Activated T-helper 1 cell treated with anti-CD3 and anti-CD28 coated beads, Interleukin-2, amount 50 U/mL, for 16 hours (primary cell): ENCODE data around the gene ATRN.
"Not testable (repeated sequence)": the region's sequence is repeated elsewhere in the genome, so short reads cannot be mapped to it uniquely, and the experiment has no call there.

Source experiments
- DNase-seq, 2 donors: peaks; one replicate each; pipeline ENCODE4 v3.0.0-alpha.2; 2020; ENCODE audit warnings: low read depth in 1 of 2, low spot score in 1 of 2

ATRN gene

DNA sequence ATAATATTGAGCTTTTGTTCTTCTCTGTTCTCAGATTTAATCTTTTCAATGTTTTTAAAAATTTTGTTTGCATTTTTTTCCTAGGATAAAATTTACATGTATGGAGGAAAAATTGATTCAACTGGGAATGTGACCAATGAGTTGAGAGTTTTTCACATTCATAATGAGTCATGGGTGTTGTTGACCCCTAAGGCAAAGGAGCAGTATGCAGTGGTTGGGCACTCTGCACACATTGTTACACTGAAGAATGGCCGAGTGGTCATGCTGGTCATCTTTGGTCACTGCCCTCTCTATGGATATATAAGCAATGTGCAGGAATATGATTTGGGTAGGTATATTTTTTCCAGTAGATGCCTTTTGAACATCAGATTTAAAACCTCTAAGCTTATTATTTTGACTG is 89.8 kb downstream of the ATRN start:
- no peak for DNase-seq

DNA sequence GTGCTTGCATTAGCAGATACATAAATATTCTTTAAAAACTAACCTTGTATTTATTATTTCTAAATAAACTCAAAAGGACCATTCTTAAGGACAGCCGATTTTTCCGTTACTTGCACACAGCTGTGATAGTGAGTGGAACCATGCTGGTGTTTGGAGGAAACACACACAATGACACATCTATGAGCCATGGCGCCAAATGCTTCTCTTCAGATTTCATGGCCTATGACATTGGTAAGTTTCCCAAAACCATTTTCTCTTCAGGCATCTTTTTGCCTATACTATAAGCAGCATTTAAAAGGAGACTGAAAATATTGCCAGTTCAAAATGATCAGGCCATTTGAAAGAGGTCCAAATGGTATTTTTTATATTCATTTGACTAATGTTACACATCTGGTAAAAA is 92.3 kb downstream of the ATRN start:
- no peak for DNase-seq

DNA sequence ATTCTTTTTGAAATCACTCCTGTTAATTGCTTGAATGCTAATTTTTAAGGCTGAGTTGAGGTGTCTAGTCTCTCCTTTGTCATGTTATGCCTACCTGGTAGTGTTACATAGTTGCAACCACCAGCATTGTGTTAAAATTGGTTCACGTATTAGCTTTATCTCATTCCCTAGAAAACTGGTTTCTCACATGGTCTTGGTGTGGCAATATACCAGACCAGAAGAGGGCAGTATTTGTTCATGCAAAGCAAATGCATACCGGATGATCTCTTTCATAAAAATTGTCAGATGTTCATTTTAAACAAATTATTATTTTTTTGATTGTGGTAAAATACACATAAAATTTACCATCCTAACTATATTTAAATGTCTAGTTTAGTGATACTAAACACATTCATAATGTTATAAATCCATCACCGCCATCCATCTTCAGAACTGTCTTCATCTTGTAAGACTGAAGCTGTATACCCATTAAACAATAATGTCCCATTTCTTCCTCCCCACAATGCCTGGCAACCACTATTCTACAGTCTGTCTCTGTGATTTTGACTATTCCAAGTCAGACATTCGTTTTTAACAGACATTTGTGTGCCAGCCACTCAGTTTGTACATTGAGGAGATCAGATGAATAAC is 92.8 kb downstream of the ATRN start:
- DNase-seq = no peak

DNA sequence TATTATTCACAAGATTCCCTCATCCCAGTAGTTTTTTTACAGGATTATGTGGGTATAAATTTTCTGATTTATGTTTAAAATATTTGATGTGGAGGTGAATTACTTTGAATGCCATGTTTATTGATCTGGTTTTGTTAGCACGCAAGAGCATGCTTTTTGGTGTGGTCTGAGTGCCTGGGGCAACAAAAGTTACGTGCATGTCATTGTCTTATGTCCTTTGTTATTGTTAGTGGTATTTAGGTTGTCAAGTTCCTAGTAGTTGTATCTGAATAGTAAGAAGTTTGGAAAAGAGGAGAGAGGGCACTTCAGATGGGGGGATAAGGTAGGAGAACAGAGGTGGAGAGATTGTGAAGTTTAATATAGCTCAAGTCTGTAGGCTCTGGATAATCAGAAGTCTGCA is 95.0 kb downstream of the ATRN start:
- no peak for DNase-seq

DNA sequence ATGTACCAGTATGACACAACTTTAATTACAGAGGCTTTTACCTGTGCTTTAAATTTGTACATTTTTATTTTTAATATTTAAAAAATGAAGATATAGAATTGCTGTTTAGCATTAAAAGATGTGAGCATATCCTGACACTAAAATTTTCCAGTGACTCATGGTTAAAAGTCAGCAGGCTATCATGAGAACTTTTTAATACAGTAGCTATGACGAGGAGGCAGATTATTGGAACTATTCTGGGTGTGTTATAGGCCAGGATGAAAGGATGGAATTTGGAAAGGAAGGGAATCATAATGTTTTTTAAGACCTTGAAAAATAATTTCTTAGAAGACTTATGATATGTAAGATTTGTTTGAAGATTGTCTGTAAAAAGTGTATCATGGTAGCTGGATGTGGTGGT is 101.3 kb downstream of the ATRN start:
- DNase-seq = no peak

DNA sequence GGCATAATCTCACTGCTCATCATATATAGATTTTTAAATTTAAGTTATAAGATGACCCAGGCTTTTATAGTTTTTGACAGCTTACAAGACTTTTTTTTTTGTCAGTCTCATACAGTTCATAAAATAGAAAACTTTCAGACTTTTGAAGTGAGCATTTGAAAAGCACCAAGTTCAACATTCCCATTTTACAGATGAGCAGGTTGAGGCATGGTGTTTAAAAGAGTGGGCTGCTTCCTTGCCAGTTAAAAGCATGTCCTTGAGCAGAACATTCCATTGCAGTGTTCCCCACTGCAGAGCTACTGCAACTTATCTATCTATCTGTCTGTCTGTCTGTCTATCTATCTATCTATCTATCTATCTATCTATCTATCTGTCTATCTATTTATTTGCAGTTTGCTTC is 105.5 kb downstream of the ATRN start:
- no peak for DNase-seq

DNA sequence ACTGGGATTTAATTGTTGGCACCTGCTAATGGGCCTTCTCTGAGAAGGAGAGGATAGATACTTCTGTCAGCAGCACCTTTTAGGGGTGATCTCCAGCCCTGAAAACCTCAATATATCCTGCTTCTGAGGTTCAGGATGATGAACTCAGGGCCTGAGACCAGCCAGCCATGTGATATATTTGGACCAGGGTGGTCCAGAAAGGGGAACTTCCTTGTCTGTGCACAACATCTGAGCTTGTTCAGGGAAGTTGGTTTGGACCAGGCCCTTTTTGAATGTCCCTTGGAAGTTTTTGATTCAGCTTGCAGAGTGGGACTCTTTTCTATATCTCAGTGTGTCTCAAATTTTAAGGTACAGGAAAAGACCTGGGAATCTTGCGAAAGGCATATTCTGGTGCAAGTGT is 106.5 kb downstream of the ATRN start:
- no peak for DNase-seq

DNA sequence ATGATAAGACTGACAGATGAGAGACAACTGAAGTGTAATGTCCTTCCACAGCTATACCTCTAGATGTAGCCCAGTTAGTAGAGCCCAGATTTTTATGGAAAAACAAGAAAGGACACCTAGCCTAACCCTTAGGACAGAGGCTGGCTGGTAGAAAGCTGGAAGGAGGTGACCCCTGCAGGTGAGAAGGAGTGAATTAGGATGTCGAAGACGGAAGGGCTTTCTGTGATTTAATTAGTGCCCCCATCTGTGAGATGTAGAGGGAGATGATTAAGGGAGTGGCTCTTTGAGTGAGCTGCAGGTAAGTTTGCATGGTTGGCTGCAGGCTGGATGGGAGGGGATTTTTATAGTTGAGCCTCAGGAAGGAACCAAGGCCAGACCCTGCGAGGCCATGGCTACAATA is 109.6 kb downstream of the ATRN start:
- DNase-seq = no peak

DNA sequence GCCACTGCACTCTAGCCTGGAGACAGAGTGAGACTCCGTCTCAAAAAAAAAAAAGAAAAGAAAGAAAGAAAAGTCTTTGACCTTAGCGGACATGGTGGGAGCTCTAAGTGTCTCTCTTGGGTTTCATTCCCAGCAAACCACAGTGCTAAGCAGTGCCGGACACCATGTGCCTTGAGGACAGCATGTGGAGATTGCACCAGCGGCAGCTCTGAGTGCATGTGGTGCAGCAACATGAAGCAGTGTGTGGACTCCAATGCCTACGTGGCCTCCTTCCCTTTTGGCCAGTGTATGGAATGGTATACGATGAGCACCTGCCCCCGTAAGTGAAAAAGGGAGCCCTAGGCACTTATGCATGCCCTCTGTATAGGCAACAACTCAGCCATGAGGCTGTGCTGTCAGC is 112.9 kb downstream of the ATRN start:
- DNase-seq = no peak

DNA sequence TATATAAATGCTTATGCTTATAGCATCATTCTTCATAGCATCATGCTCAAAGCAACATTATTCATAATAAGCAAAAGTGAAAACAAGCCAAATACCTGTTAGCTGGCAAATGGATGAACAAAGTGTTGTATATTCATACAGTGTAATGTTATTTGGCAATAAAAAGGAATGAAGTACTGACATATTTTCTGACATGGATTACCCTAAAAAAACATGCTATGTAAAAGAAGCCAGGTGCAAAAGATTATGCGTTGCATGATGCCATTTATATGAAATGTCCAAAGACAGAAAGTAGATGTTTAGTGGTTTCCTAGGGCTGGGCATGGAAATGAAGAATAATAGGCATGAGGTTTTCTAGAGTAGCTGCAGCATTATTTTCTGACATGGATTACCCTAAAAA is 115.3 kb downstream of the ATRN start:
- no peak for DNase-seq

DNA sequence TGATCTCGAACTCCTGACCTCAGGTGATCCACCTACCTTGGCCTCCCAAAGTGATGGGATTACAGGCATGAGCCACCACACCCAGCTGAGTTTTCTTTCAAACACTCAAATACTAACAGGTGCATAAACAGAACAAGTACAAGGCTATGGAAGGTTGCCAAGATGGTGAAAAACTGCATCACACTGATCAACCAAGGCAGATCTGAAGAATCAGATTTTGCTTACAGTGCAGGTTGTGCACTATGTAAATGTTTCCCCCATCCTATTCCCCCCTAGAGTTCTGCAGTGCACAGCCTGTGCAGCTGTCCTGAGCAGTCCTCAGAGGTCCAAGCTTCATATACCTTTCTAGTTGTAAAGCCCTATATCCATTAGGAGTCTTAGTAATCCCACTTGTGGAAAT is 119.3 kb downstream of the ATRN start:
- DNase-seq = no peak

DNA sequence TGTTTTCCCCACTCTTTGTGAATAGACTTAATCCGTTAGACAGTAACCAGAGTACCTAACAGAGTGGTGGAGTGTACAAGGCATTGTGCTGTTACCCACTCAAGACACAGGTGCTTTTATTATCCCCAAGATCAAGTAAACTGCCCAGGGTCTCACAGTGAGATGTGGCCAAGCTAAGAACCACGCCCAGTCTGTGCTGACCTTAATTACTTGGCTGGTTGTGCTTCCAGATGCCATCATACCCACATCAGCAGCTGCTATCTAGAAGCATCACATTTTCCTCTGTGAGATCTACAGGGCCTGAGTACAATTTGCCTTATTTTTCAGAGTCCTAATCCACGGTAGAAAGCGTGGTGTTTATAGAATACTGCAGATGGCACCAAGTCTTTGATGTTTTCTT is 122.1 kb downstream of the ATRN start:
- DNase-seq = no peak

DNA sequence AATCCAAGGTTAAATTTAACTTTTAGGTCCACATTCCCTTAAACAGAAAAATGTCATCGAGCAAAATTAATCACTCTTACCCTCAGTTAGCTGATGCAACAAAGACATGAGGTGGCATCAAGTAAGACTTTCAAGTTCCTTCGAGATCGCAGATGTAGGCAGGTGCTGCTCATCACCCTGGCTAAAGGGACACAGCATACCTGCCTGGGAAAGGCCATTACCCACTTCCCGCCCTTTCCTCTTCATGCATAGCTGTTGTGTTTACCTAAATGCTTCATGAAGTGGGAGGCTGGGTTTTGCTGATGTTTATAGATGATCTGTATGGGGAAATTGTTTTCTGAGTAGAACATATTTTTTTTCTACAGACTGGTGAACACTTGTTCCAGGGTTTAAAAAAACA is 124.7 kb downstream of the ATRN start:
- DNase-seq = no peak

DNA sequence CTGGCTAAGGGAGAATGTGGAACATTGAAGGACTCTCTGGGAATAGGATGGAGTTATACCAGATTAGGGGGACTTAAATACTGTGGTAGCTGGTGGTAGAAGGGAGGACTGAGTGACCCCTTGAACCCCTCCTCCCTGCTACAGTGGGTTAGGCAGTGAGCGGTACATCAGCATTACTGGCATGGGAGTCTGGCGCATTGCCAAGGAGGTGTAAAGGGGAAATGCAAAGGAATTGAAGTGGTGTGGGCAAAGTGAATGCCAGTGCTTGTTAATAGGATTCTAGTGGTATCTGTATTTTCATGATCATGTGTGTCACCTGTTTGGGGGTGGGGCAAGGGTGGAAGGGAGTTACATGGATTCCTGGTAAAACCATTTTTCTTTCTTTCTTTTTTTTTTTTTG is 132.3 kb downstream of the ATRN start:
- DNase-seq = no peak

DNA sequence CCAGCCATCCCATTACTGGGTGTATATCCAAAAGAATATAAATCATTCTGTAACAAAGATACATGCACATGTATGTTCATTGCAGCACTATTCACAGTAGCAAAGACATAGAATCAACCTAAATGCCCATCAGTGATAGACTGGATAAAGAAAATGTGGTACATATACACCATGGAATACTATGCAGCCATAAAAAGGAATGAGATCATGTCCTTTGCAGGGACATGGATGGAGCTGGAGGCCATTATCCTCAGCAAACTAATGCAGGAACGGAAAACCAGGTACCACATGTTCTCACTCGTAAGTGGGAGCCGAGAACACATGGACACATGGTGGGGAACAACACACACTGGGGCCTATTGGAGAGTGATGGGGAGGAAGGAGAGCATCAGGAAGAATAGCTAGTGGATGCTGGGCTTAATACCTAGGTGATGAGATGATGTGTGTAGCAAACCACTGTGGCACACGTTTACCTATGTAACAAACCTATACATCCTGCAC is 134.6 kb downstream of the ATRN start:
- DNase-seq = not testable (repeated sequence)

DNA sequence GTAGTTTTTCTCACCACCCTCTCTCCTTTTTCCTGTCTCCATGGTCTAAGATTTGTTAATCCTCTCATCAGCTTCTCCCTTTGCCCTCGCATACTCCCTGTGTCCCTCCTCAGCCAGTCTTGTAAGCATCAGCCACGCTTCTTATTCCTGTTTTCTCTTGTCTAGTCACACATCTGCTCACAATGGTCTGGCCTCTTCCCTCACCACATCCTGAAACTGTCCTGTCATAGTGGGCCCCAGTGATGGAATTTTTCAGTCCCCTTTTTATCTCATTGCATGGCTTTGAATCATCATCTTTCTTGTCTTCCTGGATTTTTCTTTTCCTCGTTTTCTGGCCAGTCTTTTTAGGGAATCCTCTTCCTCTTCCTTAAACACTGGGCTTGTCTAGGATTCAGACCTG is 135.2 kb downstream of the ATRN start:
- no peak for DNase-seq

DNA sequence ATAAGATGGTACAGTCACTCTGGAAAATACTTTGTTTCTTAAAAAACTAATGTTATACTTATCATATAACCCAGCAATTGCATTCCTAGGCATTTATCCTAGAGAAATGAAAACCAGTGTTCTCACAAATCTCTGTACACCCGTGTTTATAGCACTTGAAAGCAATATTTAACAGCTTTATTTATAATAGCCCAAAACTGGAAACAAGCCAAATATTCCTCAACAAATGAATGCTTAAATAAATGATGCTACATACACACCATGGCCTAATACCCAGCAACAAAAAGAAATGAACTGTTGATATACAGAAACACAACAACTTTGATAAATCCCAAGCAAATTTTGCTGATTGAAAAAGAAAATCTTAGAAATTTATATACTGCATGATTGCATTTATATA is 141.1 kb downstream of the ATRN start:
- DNase-seq = no peak

DNA sequence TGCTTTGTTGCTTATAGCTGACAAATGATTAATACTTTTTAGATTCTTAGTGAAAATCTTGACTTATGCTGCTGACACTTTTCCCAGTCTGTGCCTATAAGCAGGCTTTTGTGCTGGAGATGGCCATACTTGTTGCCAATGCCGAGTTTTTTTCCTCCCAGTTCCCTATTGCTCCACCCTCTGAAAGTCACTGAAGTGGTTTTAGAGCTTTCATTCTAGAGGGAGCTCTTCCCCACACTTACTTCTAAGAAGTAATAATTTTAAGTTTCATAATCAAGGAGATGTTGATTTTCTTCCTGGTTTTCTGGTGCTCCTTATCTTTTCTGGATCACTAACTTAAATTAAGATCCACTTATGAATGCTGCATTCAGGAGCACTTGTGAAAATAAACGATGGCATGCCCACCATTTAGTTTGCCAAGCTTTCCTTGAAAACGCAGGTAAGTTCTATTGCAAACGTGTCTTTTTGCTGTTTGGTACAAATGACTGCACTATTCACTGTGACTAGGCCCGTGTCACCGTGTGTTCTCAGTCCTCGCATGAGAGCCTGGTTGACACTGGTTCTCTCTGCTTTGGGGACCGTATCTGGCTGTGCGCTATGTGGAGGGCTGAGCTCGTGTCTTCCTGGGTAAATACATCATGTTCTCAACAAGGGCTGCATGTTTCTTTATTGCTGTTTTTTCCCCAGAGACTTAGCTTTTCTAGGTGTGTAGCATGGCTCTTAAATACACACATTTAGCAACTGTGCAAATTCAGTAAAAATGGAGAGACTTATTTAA is 142.2 kb downstream of the ATRN start:
- DNase-seq = no peak

DNA sequence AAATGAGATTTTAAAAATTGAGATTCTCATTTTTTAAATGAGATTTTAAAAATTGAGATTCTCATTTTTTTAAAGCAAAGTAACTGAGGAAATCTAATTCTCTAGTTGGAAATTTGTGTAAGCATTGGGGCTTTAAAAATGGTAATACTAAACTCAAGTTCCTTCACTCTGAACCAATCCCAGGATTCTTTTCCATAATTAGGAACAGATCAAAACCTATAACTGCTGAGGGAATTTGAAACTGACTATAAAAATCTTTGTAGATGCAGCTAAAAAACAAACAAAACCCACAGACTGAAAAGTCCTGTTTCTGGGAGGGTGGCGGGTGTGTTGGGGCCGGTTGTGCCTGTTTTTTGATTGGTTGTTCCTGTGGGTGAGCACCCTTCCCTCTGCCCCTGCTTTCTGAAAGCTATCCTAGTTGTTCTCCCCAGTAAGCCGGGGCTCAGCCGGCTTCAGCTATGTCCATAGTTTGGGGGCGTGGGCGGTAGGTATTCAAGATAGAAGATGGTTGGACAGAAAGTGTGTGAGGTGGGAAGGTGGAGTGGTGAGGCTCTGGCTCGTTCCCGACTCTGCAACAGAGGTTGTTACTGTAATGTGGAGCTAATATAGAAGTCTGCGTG is 143.1 kb downstream of the ATRN start:
- no peak for DNase-seq

DNA sequence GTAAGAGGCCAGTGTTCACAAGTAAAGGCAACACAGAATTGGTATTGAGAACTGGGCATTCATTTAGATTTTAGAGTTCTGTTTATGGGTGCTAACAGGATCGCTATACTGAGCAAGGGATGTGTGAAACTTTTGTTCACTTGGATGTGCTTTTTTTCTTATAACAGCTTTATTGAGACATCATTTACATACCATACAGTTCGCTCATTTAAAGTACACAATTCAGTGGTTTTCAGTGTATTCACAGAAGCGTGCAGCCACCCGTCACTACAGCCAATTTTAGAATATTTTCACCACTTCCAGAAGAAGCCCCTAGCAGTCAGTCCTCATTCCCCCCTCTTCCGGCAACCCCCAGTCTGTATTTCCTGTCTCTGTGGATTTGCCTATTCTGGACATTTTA is 143.6 kb downstream of the ATRN start:
- no peak for DNase-seq

DNA sequence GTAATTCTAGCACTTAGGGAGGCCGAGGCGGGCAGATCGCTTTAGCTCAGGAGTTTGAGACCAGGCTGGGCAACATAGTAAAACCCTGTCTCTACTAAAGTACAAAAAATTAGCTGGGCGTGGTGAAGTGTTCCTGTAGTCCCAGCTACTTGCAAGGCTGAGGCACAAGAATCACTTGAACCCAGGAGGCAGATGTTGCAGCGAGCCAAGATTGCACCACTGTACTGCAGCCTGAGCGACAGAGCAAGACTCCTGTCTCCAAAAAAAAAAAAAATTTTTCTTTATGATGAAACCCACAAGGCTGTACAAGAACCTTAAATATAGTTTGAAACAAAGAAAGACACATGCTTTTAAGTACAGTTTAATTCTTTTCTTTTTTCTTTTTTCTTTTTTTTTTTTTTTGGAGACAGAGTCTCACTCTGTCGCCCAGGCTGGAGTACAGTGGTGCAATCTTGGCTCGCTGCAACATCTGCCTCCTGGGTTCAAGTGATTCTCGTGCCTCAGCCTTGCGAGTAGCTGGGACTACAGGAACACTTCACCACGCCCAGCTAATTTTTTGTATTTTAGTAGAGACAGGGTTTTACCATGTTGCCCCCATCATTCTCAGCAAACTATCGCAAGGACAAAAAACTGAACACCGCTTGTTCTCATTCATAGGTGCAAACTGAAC is 144.5 kb downstream of the ATRN start:
- DNase-seq = not testable (repeated sequence)

DNA sequence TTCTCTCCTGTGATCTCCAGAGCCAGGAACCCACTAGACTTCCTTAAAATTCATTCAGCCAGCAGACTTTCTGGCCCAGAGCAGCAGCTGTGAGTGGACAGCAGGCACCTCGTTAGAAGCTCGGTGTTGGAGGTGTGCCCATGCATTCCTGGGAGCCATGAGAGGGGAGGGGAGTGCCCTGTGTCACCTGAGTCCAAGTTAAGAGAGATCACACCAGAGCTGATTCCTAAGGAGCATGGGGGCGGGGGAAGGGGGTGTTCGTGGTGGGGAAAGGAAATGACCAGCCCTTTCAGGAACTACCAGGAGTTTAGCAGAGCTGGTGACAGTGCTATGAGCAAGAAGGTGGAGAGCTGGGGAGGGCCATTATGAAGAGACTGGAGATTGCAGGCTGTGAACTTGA is 145.4 kb downstream of the ATRN start:
- DNase-seq = no peak
